ENCODE data around the gene TTC7B.

The TTC7B gene

GRCh38 chr14:90508536-90509254 lies 307.5 kb downstream of the TTC7B start:
- no peaks in the 10 kb centered on the region for H3K9me3 ChIP-seq (ENCODE audit: severe bottlenecking)
- TF ChIP-seq, protein P1, sequence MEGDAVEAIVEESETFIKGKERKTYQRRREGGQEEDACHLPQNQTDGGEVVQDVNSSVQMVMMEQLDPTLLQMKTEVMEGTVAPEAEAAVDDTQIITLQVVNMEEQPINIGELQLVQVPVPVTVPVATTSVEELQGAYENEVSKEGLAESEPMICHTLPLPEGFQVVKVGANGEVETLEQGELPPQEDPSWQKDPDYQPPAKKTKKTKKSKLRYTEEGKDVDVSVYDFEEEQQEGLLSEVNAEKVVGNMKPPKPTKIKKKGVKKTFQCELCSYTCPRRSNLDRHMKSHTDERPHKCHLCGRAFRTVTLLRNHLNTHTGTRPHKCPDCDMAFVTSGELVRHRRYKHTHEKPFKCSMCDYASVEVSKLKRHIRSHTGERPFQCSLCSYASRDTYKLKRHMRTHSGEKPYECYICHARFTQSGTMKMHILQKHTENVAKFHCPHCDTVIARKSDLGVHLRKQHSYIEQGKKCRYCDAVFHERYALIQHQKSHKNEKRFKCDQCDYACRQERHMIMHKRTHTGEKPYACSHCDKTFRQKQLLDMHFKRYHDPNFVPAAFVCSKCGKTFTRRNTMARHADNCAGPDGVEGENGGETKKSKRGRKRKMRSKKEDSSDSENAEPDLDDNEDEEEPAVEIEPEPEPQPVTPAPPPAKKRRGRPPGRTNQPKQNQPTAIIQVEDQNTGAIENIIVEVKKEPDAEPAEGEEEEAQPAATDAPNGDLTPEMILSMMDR (IDR thresholded peaks at IDR 0.05; ENCODE audit: poor library complexity, severe bottlenecking): no peak
- H3K27me3 ChIP-seq (ENCODE audit: insufficient read depth, poor library complexity, severe bottlenecking): no peaks in the 10 kb centered on the region
- no peaks in the 10 kb centered on the region for H3K36me3 ChIP-seq (ENCODE audit: low read depth)
- H3K4me1 ChIP-seq (ENCODE audit: insufficient read depth, poor library complexity, severe bottlenecking): peaks cover 12% of the 10 kb centered on the region
- H3K4me3 ChIP-seq (ENCODE audit: severe bottlenecking): no peak overlapping the region
- DNase-seq (ENCODE audit: low spot score): no peak
- no peak overlapping the region for H3K27ac ChIP-seq (ENCODE audit: poor library complexity, severe bottlenecking)
- ATAC-seq (ENCODE audit: low read depth): peak; percentile 42

DNA sequence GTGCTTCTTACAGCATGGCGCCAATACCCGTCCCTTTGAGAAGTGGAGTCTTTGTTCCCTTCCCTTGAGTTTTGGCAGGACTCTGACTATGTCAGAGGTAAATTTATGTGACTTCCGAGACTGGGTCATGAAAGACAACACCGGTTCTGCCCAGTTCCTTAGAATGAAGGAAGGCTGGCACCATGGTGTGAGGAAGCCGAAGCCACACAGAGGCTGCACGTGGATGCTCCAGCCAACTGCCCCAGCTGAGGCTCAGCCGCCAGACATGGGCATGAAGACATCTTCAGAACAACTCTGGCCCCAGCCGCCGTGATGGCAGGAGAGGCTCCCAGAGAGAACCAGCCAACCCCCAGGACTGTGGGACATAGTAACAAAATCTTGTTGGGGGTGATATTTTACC lies 308.2 kb downstream of the TTC7B start:
- Histone ChIP-seq H3K4me1 (ENCODE audit: insufficient read depth, poor library complexity, severe bottlenecking) (peaks cover 12% of the 10 kb centered on the region), H3K27ac (ENCODE audit: poor library complexity, severe bottlenecking) (no peak overlapping the region), H3K4me3 (ENCODE audit: severe bottlenecking) (no peak overlapping the region), H3K27me3 (ENCODE audit: insufficient read depth, poor library complexity, severe bottlenecking) (no peaks in the 10 kb centered on the region), H3K36me3 (ENCODE audit: low read depth) (no peaks in the 10 kb centered on the region), H3K9me3 (ENCODE audit: severe bottlenecking) (no peaks in the 10 kb centered on the region)
- DNase-seq (ENCODE audit: low spot score) (no peak), ATAC-seq (ENCODE audit: low read depth) (no peak)
- TF ChIP-seq, protein P1 (IDR thresholded peaks at IDR 0.05; ENCODE audit: poor library complexity, severe bottlenecking): no peak

DNA sequence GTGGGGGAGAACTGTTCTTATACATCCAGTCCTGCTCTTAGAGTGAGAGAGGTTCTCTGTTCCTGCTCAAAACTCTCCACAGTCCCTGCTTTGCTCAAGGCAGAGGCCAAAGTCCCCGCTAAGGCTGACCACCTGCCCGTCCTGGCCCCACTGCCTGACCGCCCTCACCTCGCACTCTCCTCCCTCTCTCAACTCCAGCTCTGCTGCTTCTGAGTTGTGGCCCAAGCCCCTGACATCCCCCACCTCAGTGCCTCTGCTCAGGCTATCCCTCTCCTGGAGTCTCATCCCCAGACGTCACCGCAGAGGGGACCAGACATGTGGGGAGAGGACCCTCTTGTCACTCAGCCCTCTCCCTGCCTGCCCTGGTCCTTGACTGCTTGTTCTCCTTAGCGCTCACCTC lies 308.8 kb downstream of the TTC7B start:
- Histone ChIP-seq H3K4me1 (ENCODE audit: insufficient read depth, poor library complexity, severe bottlenecking) (peaks cover 12% of the 10 kb centered on the region), H3K9me3 (ENCODE audit: severe bottlenecking) (no peaks in the 10 kb centered on the region), H3K27me3 (ENCODE audit: insufficient read depth, poor library complexity, severe bottlenecking) (no peaks in the 10 kb centered on the region), H3K27ac (ENCODE audit: poor library complexity, severe bottlenecking) (no peak overlapping the region), H3K36me3 (ENCODE audit: low read depth) (no peaks in the 10 kb centered on the region), H3K4me3 (ENCODE audit: severe bottlenecking) (no peak overlapping the region)
- DNase-seq (ENCODE audit: low spot score): no peak
- no peak for ATAC-seq (ENCODE audit: low read depth)
- TF ChIP-seq, protein P1 (IDR thresholded peaks at IDR 0.05; ENCODE audit: poor library complexity, severe bottlenecking): no peak

DNA sequence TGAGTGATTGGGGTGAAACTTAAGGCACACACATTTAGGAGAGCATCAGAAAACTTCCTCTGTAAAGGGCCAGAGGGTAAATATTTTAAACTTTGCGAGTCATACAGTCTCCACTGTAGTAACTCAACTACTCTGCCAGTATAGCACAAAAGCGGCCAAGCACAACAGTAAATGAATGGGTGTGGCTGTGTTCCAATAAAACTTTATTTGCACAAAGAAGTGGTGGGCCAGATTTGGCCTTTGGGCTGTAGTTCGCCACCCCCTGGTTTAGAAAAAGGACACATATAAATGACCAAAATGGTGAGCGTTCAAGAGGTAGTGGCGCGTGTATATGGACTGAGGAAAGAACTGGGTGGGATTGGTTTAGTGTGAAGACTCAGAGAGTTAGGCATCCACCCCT lies 309.5 kb downstream of the TTC7B start:
- Histone ChIP-seq H3K9me3 (ENCODE audit: severe bottlenecking) (no peaks in the 10 kb centered on the region), H3K4me3 (ENCODE audit: severe bottlenecking) (no peak overlapping the region), H3K27ac (ENCODE audit: poor library complexity, severe bottlenecking) (no peak overlapping the region), H3K36me3 (ENCODE audit: low read depth) (no peaks in the 10 kb centered on the region), H3K27me3 (ENCODE audit: insufficient read depth, poor library complexity, severe bottlenecking) (no peaks in the 10 kb centered on the region), H3K4me1 (ENCODE audit: insufficient read depth, poor library complexity, severe bottlenecking) (peaks cover 9% of the 10 kb centered on the region)
- ATAC-seq (ENCODE audit: low read depth) (no peak), DNase-seq (ENCODE audit: low spot score) (no peak)
- TF ChIP-seq, protein P1 (IDR thresholded peaks at IDR 0.05; ENCODE audit: poor library complexity, severe bottlenecking): no peak

GRCh38 chr14:90505531-90505930 lies 310.7 kb downstream of the TTC7B start:
- Histone ChIP-seq H3K27me3 (ENCODE audit: insufficient read depth, poor library complexity, severe bottlenecking) (no peaks in the 10 kb centered on the region), H3K4me3 (ENCODE audit: severe bottlenecking) (no peak overlapping the region), H3K36me3 (ENCODE audit: low read depth) (no peaks in the 10 kb centered on the region), H3K27ac (ENCODE audit: poor library complexity, severe bottlenecking) (no peak overlapping the region), H3K4me1 (ENCODE audit: insufficient read depth, poor library complexity, severe bottlenecking) (peaks cover 9% of the 10 kb centered on the region), H3K9me3 (ENCODE audit: severe bottlenecking) (no peaks in the 10 kb centered on the region)
- DNase-seq (ENCODE audit: low spot score) (no peak), ATAC-seq (ENCODE audit: low read depth) (no peak)
- TF ChIP-seq, protein P1 (IDR thresholded peaks at IDR 0.05; ENCODE audit: poor library complexity, severe bottlenecking): no peak

Measured in RWPE2 (cell line).